Medulla oblongata (tissue), 1 donor: Measurements from ENCODE around the gene APBB1IP.
A peak's percentile ranks its signal among the peaks of the same experiment; 100 is the strongest.

Experiments used
- DNase-seq: peaks from one replicate; pipeline ENCODE4 v3.0.0-alpha.2; 2015; ENCODE audit errors: extremely low spot score

APBB1IP gene

GRCh38 chr10:26507441-26507840, 69.3 kb downstream of the APBB1IP start:
- no peak for DNase-seq

- no peak for DNase-seq
These were observed 69.9 kb downstream of the APBB1IP start for GRCh38 chr10:26508016-26508415.

DNA sequence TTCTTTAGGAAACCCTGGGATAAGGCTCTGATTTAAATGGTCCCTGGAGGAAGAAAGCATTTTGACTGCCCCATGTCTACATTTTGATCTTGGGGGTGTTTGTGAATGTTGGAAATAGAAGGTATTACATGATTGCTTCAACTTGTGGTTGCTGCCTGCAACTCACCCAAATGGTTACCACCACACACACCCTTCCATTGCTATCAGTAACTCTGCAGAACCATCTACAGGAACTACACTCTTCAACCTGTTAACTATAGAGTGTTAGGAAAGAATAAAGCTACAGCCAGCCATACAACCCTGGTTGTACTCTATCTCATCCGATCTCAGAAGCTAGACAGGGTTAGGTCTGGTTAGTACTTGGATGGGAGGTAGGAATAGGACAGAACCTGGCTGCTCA, 71.2 kb downstream of the APBB1IP start:
- DNase-seq: no peak

DNA sequence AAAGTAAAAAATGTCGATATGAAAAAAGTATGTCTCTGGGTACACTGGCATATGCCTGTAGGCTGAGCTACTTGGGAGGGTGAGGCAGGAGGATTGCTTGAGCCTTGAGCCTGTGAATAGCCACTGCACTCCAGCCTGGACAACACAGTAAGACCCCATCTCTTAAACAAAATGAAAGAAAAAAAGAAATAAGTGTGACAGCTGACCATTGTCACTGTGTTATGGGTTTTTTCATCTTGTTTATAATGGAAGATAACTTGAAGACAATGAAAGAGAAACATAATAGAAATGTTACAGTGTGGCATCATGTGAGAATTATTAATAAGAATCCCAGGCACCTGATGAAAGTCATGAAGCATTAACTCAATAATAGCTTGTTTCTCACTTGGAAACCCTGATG, 75.0 kb downstream of the APBB1IP start:
- DNase-seq: no peak

- no peak for DNase-seq
These were observed 78.5 kb downstream of the APBB1IP start for GRCh38 chr10:26516540-26517101.

GRCh38 chr10:26517141-26517867, 79.2 kb downstream of the APBB1IP start:
- no peak for DNase-seq

- DNase-seq: no peak
These were observed 81.7 kb downstream of the APBB1IP start for GRCh38 chr10:26519803-26520202.

- DNase-seq: no peak
These were observed 82.4 kb downstream of the APBB1IP start for GRCh38 chr10:26520575-26520974.

- DNase-seq: no peak
These were observed 86.2 kb downstream of the APBB1IP start for GRCh38 chr10:26524161-26524896.

DNA sequence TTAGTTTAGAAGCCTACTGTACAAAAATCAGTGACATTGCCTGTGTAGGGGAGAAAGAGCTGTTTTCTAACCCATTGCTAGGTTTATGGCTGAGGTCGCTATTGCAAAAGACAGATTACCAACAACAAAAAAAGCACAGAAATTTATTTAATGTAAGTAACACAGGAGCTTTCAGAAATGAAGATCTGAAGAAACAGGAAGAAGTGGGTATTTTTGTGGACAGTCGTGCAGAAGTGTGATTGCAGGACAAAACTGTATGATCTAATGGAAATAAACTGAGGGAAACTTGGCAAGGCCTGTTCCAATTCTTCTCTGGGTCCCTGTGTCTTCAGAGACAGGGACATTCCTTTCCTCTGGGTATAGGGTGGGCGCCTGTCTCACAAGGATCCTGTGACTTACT, 87.4 kb downstream of the APBB1IP start:
- DNase-seq: no peak

DNA sequence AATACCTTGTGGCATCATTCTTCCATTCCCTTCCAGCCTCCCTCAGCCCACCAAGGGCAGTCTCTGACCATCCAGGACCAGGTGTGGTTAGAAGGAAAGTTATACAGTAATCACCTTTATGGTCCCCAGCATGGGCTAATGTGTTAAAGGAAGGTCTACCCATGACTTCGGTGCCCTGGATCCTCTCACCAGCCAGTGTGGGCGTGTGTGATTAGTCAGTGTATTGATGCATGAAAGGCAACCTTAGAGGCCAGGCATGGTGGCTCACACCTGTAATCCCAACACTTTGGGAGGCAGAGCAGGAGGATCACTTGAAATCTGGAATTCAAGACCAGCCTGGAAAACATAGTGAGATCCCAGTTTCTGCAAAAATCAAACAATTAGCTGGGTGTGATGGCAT, 88.9 kb downstream of the APBB1IP start:
- no peak for DNase-seq

DNA sequence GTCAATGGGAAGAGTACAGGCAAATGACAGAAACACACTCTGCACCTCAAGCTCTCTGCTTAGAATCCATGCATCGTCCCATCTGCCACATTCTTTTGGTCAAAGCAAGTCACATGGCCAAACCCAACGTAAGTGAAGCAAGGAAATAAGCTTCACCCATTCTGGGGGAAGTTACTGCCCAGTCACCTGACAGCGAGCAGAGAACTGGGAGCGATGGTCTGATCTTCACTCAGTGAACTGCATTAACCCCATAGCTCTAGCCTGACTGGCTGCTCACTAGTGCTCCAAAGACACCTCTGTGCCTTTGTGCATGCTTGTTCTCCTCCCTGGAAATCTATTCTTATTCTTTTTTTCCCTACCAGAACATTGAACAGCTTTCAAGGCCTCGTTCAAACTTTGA, 89.9 kb downstream of the APBB1IP start:
- DNase-seq: peak; percentile 18

- DNase-seq: peak; percentile 35
These were observed 90.7 kb downstream of the APBB1IP start for GRCh38 chr10:26528715-26529393.

DNA sequence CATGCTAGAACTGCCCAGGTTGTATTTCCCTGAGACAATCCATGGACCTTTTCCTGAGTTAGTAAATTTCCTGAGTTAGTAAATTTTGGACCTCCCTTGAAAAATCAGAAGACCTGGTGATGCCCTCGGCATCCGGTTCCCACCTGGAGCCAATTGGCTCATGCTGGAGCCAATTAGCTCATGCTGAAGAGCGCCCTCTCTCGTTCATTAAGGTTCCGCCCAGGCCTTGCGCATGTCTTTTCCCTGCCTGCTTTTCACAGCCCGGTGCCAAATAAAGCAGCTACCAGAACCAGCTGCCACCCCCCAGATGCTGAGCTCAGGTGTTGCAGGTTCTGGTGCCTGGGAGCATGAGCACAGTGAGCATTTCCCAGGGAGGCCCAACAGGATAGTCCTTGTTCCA, 96.2 kb downstream of the APBB1IP start:
- no peak for DNase-seq

- DNase-seq: no peak
These were observed 102.5 kb downstream of the APBB1IP start for GRCh38 chr10:26540601-26541000.

GRCh38 chr10:26543567-26544306, 105.6 kb downstream of the APBB1IP start:
- no peak for DNase-seq

DNA sequence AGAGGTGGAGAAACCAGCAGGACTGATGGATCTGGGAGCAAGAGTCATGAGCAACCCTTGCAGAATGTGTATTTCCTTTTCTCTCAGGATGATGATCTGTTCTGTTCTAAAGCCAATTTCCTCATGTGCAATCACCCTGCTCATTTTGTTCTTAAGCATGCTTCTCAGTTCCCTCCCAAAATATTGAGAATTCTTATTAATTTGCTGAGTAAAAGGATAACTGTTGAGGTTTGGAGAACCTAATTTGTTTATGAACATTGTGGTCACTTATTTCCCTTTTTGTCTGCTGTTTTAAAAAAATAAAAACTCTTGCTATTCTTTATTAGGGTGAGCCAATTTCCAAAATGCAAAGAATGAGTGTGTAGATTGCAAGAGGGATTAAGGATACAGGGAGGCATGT, 106.8 kb downstream of the APBB1IP start:
- no peak for DNase-seq

DNA sequence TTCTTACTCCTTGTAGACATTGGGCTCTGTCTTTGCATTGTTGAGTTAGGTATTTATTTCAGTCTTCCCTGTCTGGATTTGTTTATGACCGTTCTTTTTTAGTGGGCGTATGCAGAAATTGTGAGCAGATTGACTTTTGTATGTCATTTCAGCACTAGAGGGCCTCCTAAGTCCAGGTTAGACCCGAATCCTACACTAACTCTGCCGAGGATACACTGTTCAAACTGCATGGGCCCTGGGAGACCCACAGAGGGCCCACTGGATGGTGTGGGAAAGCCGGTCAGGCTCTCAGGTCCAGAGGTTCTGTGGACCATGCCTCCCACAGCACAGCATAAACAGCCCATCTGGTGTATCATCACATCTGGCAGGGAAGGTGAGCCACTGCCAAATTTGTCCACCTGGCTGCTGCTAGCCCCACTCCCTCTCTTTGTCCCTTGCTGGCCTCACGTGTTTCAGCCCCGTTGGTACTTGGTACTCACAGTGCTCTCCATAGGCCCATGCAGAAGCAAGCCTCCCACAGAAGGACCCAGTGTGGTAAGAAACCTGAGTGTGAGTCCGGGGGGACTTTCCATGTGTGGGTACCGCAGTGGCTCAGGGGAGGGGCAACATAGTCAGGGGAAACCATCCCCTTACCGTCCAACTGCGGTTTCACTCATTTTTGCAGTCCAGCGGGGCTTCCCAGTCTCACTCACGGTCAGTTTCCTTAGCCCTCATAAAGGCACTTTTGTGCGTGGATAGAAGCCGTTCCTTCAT, 112.8 kb downstream of the APBB1IP start:
- no peak for DNase-seq

DNA sequence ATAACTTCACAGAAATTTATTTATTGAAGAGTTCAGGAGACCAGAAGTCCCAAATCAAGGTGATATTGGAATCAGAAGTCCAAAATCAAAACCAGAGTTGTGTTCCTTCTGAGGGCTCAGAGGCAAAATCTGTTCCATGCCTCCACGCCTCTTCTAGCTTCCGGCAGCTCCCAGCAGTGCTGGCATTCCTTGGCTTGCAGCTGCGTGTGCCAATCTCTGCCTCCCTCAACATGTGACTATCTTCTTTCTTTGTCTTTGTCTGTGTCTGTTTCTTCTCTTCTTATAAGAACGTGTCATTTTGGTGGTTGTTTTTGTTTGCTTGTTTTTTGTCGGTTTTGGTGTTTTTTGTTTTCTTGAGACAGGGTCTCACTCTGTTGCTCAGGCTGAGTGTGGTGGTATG, 116.1 kb downstream of the APBB1IP start:
- DNase-seq: no peak

GRCh38 chr10:26555719-26556368, 117.7 kb downstream of the APBB1IP start:
- DNase-seq: peak; percentile 90
